Hepatocyte (in vitro differentiated cells): ENCODE results near the gene SORL1. TPM values are rescaled to one million over a fixed set of nuclear protein-coding genes. Genes with fewer than 3 reads are reported as not detected.

Experiments
- DNase-seq: peaks from one replicate; pipeline ENCODE4 v3.0.0-alpha.2; 2016; ENCODE audit warnings: low spot score
- H2AFZ ChIP-seq: fragments of 200-600 bp; sonication (generic); 2 replicates; pipeline ENCODE4 v1.6.0; 2016; ENCODE audit warnings: antibody characterized with exemption, mild to moderate bottlenecking
- H3K27ac ChIP-seq: fragments of 200-600 bp; sonication (generic); 2 replicates; pipeline ENCODE4 v1.5.1; 2016; ENCODE audit warnings: mild to moderate bottlenecking
- H3K27me3 ChIP-seq: fragments of 200-600 bp; sonication (generic); 2 replicates; pipeline ENCODE4 v1.6.1; 2016
- H3K36me3 ChIP-seq: fragments of 200-600 bp; sonication (generic); replicated peaks from 2 replicates; pipeline ENCODE4 v1.5.1; 2016; ENCODE audit warnings: low read depth; ENCODE audit not compliant: insufficient read depth
- H3K4me1 ChIP-seq: fragments of 200-600 bp; sonication (generic); 2 replicates; pipeline ENCODE4 v1.5.1; 2016; ENCODE audit warnings: mild to moderate bottlenecking, moderate library complexity; ENCODE audit not compliant: insufficient read depth
- H3K4me2 ChIP-seq: fragments of 200-600 bp; sonication (generic); 2 replicates; pipeline ENCODE4 v1.6.0; 2016
- H3K4me3 ChIP-seq: fragments of 200-600 bp; sonication (generic); 2 replicates; pipeline ENCODE4 v1.5.1; 2016; ENCODE audit warnings: mild to moderate bottlenecking
- H3K79me2 ChIP-seq: fragments of 200-600 bp; sonication (generic); 2 replicates; pipeline ENCODE4 v1.6.0; 2017; ENCODE audit warnings: mild to moderate bottlenecking
- H3K9me2 ChIP-seq: fragments of 200-600 bp; sonication (generic); replicated peaks from 2 replicates; pipeline ENCODE4 v1.6.0; 2017; ENCODE audit warnings: mild to moderate bottlenecking; ENCODE audit not compliant: insufficient read depth
- H3K9me3 ChIP-seq: fragments of 200-600 bp; sonication (generic); 2 replicates; pipeline ENCODE4 v1.5.1; 2016; ENCODE audit warnings: low read depth, mild to moderate bottlenecking
- H4K20me1 ChIP-seq: fragments of 200-600 bp; sonication (generic); 2 replicates; pipeline ENCODE4 v1.6.0; 2016; ENCODE audit warnings: mild to moderate bottlenecking; ENCODE audit not compliant: insufficient read depth, poor library complexity, severe bottlenecking
- EZH2 ChIP-seq: fragments of 200-600 bp; sonication (generic); IDR thresholded peaks from 2 replicates; pipeline ENCODE4 v1.6.1; 2016; ENCODE audit warnings: antibody characterized with exemption, mild to moderate bottlenecking, borderline replicate concordance
- EZH2phosphoT487 ChIP-seq: fragments of 200-600 bp; sonication (generic); IDR thresholded peaks from one replicate; pipeline ENCODE4 v1.6.1; 2018; ENCODE audit warnings: antibody characterized with exemption, mild to moderate bottlenecking, low read depth, moderate library complexity; ENCODE audit not compliant: unreplicated experiment, severe bottlenecking
- WGBS: methylation state at CpG from one replicate; pipeline ENCODE4 v1.1.6; 2016; ENCODE audit warnings: low lambda C conversion rate; ENCODE audit errors: missing lambda C conversion rate; 5-methylcytosine and 5-hydroxymethylcytosine counted together
- polyA plus RNA-seq: library from polyadenylated mRNA; unstranded; fragments of >200 nt; fragmentation: Nextera tagmentation; extraction: Ambion mirVana; gene quantifications from 2 replicates; pipeline ENCODE4 v1.2.1, GENCODE V29; 2016
- total RNA-seq: library from RNA; depleted of rRNA; stranded (reverse); fragments of >200 nt; gene quantifications from 2 replicates; pipeline ENCODE4 v1.2.3, GENCODE V29; 2014
- TF ChIP-seq, protein P1 (sequence below): fragments of 200-600 bp; sonication (generic); IDR thresholded peaks from 2 replicates; pipeline ENCODE4 v1.5.1; 2016; ENCODE audit warnings: antibody characterized with exemption, mild to moderate bottlenecking; ENCODE audit not compliant: poor library complexity

SORL1 gene
- total and polyA plus RNA-seq, 2 experiments from 2014 or later = 13.5 to 26.5 TPM

DNA sequence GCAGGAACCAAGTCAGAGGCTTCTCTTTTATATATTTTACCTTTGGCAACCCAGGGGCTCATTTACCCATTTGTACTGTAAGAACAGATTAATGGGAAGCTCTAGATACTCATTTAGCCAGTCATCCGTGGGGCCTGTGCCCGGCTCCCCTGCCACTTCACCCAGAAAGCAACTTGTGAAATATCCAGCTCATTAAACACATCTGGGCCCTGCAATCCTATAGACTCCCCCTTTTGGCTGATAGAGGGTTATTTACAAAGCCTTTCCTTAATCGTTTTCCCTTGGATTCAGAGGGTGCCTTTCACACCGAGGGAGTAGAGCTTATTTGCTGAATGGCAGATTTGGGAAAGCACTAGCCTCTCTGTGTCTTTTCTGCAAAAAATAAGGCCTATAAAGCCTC is 119.4 kb downstream of the SORL1 start:
- Histone ChIP-seq H3K79me2 (no peaks in the 10 kb centered on the region), H3K4me2 (no peak overlapping the region), H3K27ac (no peak overlapping the region), H3K4me1 (peaks cover 6% of the 10 kb centered on the region), H4K20me1 (no peaks in the 10 kb centered on the region), H3K27me3 (no peaks in the 10 kb centered on the region), H3K9me2 (no peaks in the 10 kb centered on the region), H3K36me3 (no peaks in the 10 kb centered on the region), H3K9me3 (no peaks in the 10 kb centered on the region), H3K4me3 (no peak overlapping the region), H2AFZ (no peak overlapping the region)
- TF ChIP-seq EZH2phosphoT487 = no peak
- no peak for TF ChIP-seq EZH2
- TF ChIP-seq, protein P1, sequence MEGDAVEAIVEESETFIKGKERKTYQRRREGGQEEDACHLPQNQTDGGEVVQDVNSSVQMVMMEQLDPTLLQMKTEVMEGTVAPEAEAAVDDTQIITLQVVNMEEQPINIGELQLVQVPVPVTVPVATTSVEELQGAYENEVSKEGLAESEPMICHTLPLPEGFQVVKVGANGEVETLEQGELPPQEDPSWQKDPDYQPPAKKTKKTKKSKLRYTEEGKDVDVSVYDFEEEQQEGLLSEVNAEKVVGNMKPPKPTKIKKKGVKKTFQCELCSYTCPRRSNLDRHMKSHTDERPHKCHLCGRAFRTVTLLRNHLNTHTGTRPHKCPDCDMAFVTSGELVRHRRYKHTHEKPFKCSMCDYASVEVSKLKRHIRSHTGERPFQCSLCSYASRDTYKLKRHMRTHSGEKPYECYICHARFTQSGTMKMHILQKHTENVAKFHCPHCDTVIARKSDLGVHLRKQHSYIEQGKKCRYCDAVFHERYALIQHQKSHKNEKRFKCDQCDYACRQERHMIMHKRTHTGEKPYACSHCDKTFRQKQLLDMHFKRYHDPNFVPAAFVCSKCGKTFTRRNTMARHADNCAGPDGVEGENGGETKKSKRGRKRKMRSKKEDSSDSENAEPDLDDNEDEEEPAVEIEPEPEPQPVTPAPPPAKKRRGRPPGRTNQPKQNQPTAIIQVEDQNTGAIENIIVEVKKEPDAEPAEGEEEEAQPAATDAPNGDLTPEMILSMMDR = no peak
- DNase-seq = no peak
- 68% methylated on average over 4 of the region's 4 CpGs for WGBS

DNA sequence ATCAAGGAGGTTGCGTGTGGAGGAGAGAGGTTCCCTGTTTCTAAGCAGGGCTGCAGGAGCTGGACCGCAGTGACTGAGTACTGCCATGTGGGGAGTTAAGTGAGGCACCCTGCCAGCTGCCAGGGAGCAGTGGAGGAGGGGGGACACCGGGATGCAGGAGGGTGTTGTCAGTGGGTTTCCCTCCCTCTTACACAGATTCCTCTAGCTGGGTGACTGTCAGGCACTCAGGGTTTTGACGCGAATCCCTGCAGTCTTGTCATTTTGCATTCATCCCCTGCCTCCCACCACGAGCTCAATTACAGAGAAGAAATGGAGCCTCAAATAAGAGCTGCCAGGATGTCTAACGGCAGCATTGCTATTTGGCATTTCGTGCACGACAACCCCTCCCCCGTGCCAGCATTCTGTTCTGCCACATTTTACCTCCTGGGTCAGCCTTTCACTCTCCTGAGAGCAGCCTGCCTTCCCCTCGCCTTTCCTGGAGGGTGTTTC is 120.5 kb downstream of the SORL1 start:
- TF ChIP-seq EZH2phosphoT487 = no peak
- no peak for TF ChIP-seq EZH2
- TF ChIP-seq, protein P1 = no peak
- Histone ChIP-seq H4K20me1 (no peaks in the 10 kb centered on the region), H3K27ac (no peak overlapping the region), H3K9me3 (no peaks in the 10 kb centered on the region), H3K4me2 (no peak overlapping the region), H2AFZ (no peak overlapping the region), H3K4me3 (no peak overlapping the region), H3K9me2 (no peaks in the 10 kb centered on the region), H3K36me3 (no peaks in the 10 kb centered on the region), H3K4me1 (peaks cover 6% of the 10 kb centered on the region), H3K79me2 (no peaks in the 10 kb centered on the region), H3K27me3 (no peaks in the 10 kb centered on the region)
- DNase-seq = no peak
- 75% methylated on average over 11 of the region's 11 CpGs for WGBS

DNA sequence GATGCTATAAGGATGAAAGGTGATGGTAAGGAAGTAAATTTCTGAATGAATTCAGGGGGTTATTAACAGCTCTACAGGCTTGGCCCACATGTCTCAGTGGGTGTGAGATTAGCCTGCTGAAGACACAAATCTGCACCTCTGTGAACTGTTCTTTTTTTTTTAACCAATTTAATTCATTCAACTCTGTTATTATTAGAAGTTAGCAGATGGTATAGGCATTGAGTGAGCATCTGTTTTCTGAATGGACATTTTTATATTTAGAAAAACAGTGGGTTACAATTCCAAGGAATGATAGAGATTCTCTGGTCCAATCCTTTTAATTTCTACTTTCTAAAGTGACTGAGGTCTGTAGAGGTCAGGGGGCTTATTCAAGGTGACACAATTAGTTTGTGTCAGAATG is 122.7 kb downstream of the SORL1 start:
- no peaks in the 10 kb centered on the region for H3K9me2 ChIP-seq
- H3K4me1 ChIP-seq = peaks cover 4% of the 10 kb centered on the region
- no peak for DNase-seq
- H3K4me3 ChIP-seq = no peak overlapping the region
- H3K27me3 ChIP-seq = no peaks in the 10 kb centered on the region
- no peak overlapping the region for H3K4me2 ChIP-seq
- H3K27ac ChIP-seq = no peak overlapping the region
- no peak overlapping the region for H2AFZ ChIP-seq
- no peaks in the 10 kb centered on the region for H3K36me3 ChIP-seq
- TF ChIP-seq, protein P1 = no peak
- TF ChIP-seq EZH2 = no peak
- no peak for TF ChIP-seq EZH2phosphoT487
- no peaks in the 10 kb centered on the region for H4K20me1 ChIP-seq
- H3K9me3 ChIP-seq = no peaks in the 10 kb centered on the region
- no peaks in the 10 kb centered on the region for H3K79me2 ChIP-seq
